ENCODE data around the gene AAK1. TPM values are rescaled to one million over a fixed set of nuclear protein-coding genes. Genes with fewer than 3 reads are reported as not detected.

AAK1 gene
- total RNA-seq, 1 experiment from 2014 or later, result 30.6 TPM

DNA sequence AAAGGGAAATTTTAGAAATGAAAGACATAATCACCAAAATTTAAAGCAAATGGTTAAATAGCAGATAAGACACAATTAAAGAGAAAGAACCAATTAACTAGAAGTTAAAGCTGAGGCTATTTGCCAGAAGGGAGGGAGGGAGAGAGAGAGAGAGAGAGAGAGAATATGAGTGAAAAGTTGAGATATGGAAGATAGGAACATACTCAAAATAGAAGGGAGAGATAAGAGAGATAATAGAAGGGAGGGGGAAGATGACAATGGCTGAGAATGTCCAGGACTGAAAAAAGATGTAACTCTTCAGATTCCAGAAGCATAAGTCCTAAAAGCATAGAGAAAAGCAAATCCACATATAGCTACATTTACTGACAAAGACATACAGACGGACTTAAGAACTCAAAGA, 17.1 kb upstream of the AAK1 start:
- H2BK120ac ChIP-seq (ENCODE audit: low read depth, low read length, poor library complexity, severe bottlenecking), result no peak overlapping the region
- no peaks in the 10 kb centered on the region for H3K23me2 ChIP-seq (ENCODE audit: insufficient read length, low read depth, low read length, poor library complexity, severe bottlenecking)
- H3K4me1 Mint-ChIP-seq, result peaks cover 0 to 4% of the 10 kb centered on the region in 2 experiments; a peak in 2 of 4 replicates
- no peaks in the 10 kb centered on the region for H3K9me3 ChIP-seq (ENCODE audit: control insufficient read depth, low read depth, low read length)
- H3K27ac ChIP-seq (ENCODE audit: insufficient read length, low read depth, low read length), result no peak overlapping the region
- H3T11ph ChIP-seq (ENCODE audit: low read length), result no peak overlapping the region
- no peak overlapping the region for H3K4me2 ChIP-seq (ENCODE audit: insufficient read depth, insufficient read length, low read length)
- no peaks in the 10 kb centered on the region for H3K4me1 ChIP-seq (ENCODE audit: insufficient read depth, low read length)
- H3K18ac ChIP-seq (ENCODE audit: insufficient read length, low read depth, low read length), result no peak overlapping the region
- no peak overlapping the region for H3K9ac ChIP-seq (ENCODE audit: extremely low read depth, insufficient read length, low read length)
- H3K4me3 Mint-ChIP-seq, result no peak overlapping the region
- no CpG with 5 or more reads among the region's 1 CpG for WGBS (ENCODE audit: extremely low coverage, insufficient read length, low lambda C conversion rate)
- no peak overlapping the region for H3K27ac Mint-ChIP-seq
- no peak overlapping the region for H3K14ac ChIP-seq (ENCODE audit: insufficient read depth, low read length)
- H2BK20ac ChIP-seq (ENCODE audit: low read depth, low read length, poor library complexity, severe bottlenecking), result no peak overlapping the region
- H3K36me3 Mint-ChIP-seq (ENCODE audit: insufficient read depth in 1 of 3, low read depth in 3 of 3), result no peaks in the 10 kb centered on the region
- H2AK5ac ChIP-seq (ENCODE audit: insufficient read length, low read length), result no peak overlapping the region
- no peak overlapping the region for H3K23ac ChIP-seq (ENCODE audit: insufficient read length, low read depth, low read length)
- no peaks in the 10 kb centered on the region for H3K79me2 ChIP-seq (ENCODE audit: insufficient read depth, low read length)
- H2BK15ac ChIP-seq (ENCODE audit: low read depth, low read length), result no peak overlapping the region
- no peak overlapping the region for H2BK5ac ChIP-seq (ENCODE audit: insufficient read length, low read length)
- H3K56ac ChIP-seq (ENCODE audit: insufficient read length, low read depth, low read length), result no peak overlapping the region
- no peak overlapping the region for H3K4ac ChIP-seq (ENCODE audit: low read depth, low read length)
- no peak overlapping the region for H2AFZ ChIP-seq (ENCODE audit: low read length)
- TF ChIP-seq, protein P1, sequence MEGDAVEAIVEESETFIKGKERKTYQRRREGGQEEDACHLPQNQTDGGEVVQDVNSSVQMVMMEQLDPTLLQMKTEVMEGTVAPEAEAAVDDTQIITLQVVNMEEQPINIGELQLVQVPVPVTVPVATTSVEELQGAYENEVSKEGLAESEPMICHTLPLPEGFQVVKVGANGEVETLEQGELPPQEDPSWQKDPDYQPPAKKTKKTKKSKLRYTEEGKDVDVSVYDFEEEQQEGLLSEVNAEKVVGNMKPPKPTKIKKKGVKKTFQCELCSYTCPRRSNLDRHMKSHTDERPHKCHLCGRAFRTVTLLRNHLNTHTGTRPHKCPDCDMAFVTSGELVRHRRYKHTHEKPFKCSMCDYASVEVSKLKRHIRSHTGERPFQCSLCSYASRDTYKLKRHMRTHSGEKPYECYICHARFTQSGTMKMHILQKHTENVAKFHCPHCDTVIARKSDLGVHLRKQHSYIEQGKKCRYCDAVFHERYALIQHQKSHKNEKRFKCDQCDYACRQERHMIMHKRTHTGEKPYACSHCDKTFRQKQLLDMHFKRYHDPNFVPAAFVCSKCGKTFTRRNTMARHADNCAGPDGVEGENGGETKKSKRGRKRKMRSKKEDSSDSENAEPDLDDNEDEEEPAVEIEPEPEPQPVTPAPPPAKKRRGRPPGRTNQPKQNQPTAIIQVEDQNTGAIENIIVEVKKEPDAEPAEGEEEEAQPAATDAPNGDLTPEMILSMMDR (conservative IDR thresholded peaks at IDR 0.05), result no peak
- H4K8ac ChIP-seq (replicated peaks; ENCODE audit: insufficient read length, low read depth, low read length), result no peak overlapping the region
- no peaks in the 10 kb centered on the region for H4K20me1 ChIP-seq (ENCODE audit: control insufficient read depth, insufficient read depth, insufficient read length)
- H2BK12ac ChIP-seq (ENCODE audit: insufficient read length, low read depth, low read length), result no peak overlapping the region
- no peaks in the 10 kb centered on the region for H3K79me1 ChIP-seq (ENCODE audit: insufficient read depth, low read depth, low read length, poor library complexity, severe bottlenecking)
- no peaks in the 10 kb centered on the region; the same call in 1 of the 2 replicates for H3K27me3 Mint-ChIP-seq (ENCODE audit: low read depth)
- no peak overlapping the region for H4K91ac ChIP-seq (ENCODE audit: insufficient read length, low read depth, low read length)
- no peak for DNase-seq
- H4K5ac ChIP-seq (ENCODE audit: insufficient read length, low read depth, low read length), result no peak overlapping the region
- H3K27me3 ChIP-seq (ENCODE audit: insufficient read depth, low read length), result no peaks in the 10 kb centered on the region
- H3K9me3 Mint-ChIP-seq, result peaks cover 0 to 4% of the 10 kb centered on the region in 2 experiments; a peak in 2 of 5 replicates
